Fibroblast of skin of right biceps (primary cell): ENCODE results near the gene FOXA1.
A peak's percentile ranks its signal among the peaks of the same experiment; 100 is the strongest.

ENCODE experiments used
- DNase-seq: peaks from one replicate; pipeline ENCODE4 v3.0.0-alpha.2; 2013

The FOXA1 gene

GRCh38 chr14:37551119-37551518, 43.9 kb downstream of the FOXA1 start:
- DNase-seq = no peak

- DNase-seq = peak; percentile 78
Measured at GRCh38 chr14:37550511-37550910, 44.5 kb downstream of the FOXA1 start.

- DNase-seq = peak; percentile 28
Measured at GRCh38 chr14:37546621-37547447, 48.2 kb downstream of the FOXA1 start.

GRCh38 chr14:37545174-37545573, 49.9 kb downstream of the FOXA1 start:
- no peak for DNase-seq

GRCh38 chr14:37544407-37544806, 50.6 kb downstream of the FOXA1 start:
- DNase-seq = no peak

GRCh38 chr14:37539992-37540391, 55.1 kb downstream of the FOXA1 start:
- no peak for DNase-seq
